Upper lobe of left lung (tissue), 6 donors: ENCODE data around the gene MLLT1. TPM values are rescaled to one million over a fixed set of nuclear protein-coding genes. Genes with fewer than 3 reads are reported as not detected.
A peak's percentile ranks its signal among the peaks of the same experiment; 100 is the strongest.

Experiments used
- ATAC-seq, 2 donors: fragments of 200-7000 bp; cut with Tn5 transposase; one replicate each; pipeline ENCODE4 v1.9.1; 2022; ENCODE audit warnings: mild to moderate bottlenecking in 2 of 2, moderate library complexity in 2 of 2; ENCODE audit not compliant: low FRiP score in 2 of 2
- DNase-seq, 2 donors: peaks; one replicate each; pipeline ENCODE4 v3.0.0-alpha.2; 2019 to 2020
- H3K27ac ChIP-seq, 4 donors: fragments of 200-600 bp; sonication (generic); one replicate each; pipeline ENCODE4 v1.5.1; 2016 to 2019
- H3K27me3 ChIP-seq, 4 donors: fragments of 200-600 bp; sonication (generic); one replicate each; pipeline ENCODE4 v1.5.1; 2017 to 2019
- H3K36me3 ChIP-seq, 4 donors: fragments of 200-600 bp; sonication (generic); one replicate each; pipeline ENCODE4 v1.5.1; 2016 to 2019
- H3K4me1 ChIP-seq, 4 donors: fragments of 200-600 bp; sonication (generic); one replicate each; pipeline ENCODE4 v1.5.1; 2018 to 2019
- H3K4me3 ChIP-seq, 4 donors: fragments of 200-600 bp; sonication (generic); one replicate each; pipeline ENCODE4 v1.5.1; 2017 to 2019; ENCODE audit warnings: mild to moderate bottlenecking in 2 of 4, moderate library complexity in 1 of 4
- H3K9me3 ChIP-seq, 4 donors: fragments of 200-600 bp; sonication (generic); one replicate each; pipeline ENCODE4 v1.5.1; 2018 to 2019
- EP300 ChIP-seq, 4 donors: sonication (generic); formaldehyde crosslinking; IDR thresholded peaks; one replicate each; pipeline ENCODE4 v1.5.1; 2017; ENCODE audit warnings: antibody characterized with exemption in 4 of 4, control low read depth in 2 of 4
- POLR2A ChIP-seq, 4 donors: fragments of 450-650 bp; IDR thresholded peaks; one replicate each; pipeline ENCODE4 v1.5.1; 2016 to 2017; ENCODE audit warnings: antibody characterized with exemption in 4 of 4, mild to moderate bottlenecking in 2 of 4
- POLR2AphosphoS5 ChIP-seq, 2 donors: sonication (generic); formaldehyde crosslinking; IDR thresholded peaks; one replicate each; pipeline ENCODE4 v1.5.1; 2017; ENCODE audit warnings: antibody characterized with exemption in 2 of 2
- WGBS, 2 donors: methylation state at CpG; one replicate each; pipeline ENCODE4 v1.1.5; 2017 to 2018; 5-methylcytosine and 5-hydroxymethylcytosine counted together
- total RNA-seq, 6 donors: library from RNA; depleted of rRNA in 4 of 6; stranded (reverse); fragments of >200 nt in 4 of 6; gene quantifications; one replicate each; pipeline versions ENCODE4 v1.1.0 to v1.2.1, GENCODE V29; 2016 to 2021
- TF ChIP-seq, protein P1 (sequence below), 6 experiments: fragments of 450-650 bp in 4 of 6; fragments of 200-600 bp in 2 of 6; sonication (generic) in 2 of 6; IDR thresholded peaks; one replicate each; pipeline ENCODE4 v1.5.1; 2016 to 2019; ENCODE audit warnings: antibody characterized with exemption in 6 of 6
- donor health status: DM: no; HTN: no; CAD: no; lungs with moderate emphysema.
- donor health status: DM: no; HTN: yes; CAD: no; lungs with severe emphysema.

MLLT1 gene
- total RNA-seq, 6 donors from 2014 or later = 22.1 to 98.9 (median 49.3) TPM

- no peaks in the 10 kb centered on the region for H3K9me3 ChIP-seq
- H3K36me3 ChIP-seq = peaks cover 0 to 36% (median 16%) of the 10 kb centered on the region in 4 donors
- ATAC-seq = no peak
- 52 to 84% methylated on average over 4 to 9 of the region's 9 CpGs for WGBS, 2 donors
- H3K4me1 ChIP-seq = peaks cover 77 to 92% (median 86%) of the 10 kb centered on the region in 4 donors
- H3K4me3 ChIP-seq = peak overlapping the region in 3 of 4 donors; percentile 23 to 35 (median 29)
- H3K27me3 ChIP-seq = no peaks in the 10 kb centered on the region
- TF ChIP-seq EP300 (IDR thresholded peaks at IDR 0.05) = no peak
- TF ChIP-seq, protein P1, sequence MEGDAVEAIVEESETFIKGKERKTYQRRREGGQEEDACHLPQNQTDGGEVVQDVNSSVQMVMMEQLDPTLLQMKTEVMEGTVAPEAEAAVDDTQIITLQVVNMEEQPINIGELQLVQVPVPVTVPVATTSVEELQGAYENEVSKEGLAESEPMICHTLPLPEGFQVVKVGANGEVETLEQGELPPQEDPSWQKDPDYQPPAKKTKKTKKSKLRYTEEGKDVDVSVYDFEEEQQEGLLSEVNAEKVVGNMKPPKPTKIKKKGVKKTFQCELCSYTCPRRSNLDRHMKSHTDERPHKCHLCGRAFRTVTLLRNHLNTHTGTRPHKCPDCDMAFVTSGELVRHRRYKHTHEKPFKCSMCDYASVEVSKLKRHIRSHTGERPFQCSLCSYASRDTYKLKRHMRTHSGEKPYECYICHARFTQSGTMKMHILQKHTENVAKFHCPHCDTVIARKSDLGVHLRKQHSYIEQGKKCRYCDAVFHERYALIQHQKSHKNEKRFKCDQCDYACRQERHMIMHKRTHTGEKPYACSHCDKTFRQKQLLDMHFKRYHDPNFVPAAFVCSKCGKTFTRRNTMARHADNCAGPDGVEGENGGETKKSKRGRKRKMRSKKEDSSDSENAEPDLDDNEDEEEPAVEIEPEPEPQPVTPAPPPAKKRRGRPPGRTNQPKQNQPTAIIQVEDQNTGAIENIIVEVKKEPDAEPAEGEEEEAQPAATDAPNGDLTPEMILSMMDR (IDR thresholded peaks at IDR 0.05) = peak in 3 of 6 experiments; percentile 11 to 30 (median 14)
- DNase-seq = peak in 1 of 2 donors; percentile 58
- peak overlapping the region; percentile 89 to 95 (median 92) for H3K27ac ChIP-seq
Observed at GRCh38 chr19:6271251-6271650, 8.5 kb downstream of the MLLT1 start.

GRCh38 chr19:6270822-6271221 is 9.0 kb downstream of the MLLT1 start:
- H3K27me3 ChIP-seq = no peaks in the 10 kb centered on the region
- TF ChIP-seq, protein P1 (IDR thresholded peaks at IDR 0.05) = no peak
- TF ChIP-seq EP300 (IDR thresholded peaks at IDR 0.05) = no peak
- TF ChIP-seq POLR2A (IDR thresholded peaks at IDR 0.05) = no peak
- TF ChIP-seq POLR2AphosphoS5 (IDR thresholded peaks at IDR 0.05) = no peak
- H3K27ac ChIP-seq = peak overlapping the region; percentile 89 to 95 (median 92)
- 91 to 92% methylated on average over 17 of the region's 17 CpGs for WGBS, 2 donors
- H3K9me3 ChIP-seq = no peaks in the 10 kb centered on the region
- H3K4me1 ChIP-seq = peaks cover 74 to 88% (median 82%) of the 10 kb centered on the region in 4 donors
- DNase-seq (peak in 1 of 2 donors; percentile 39), ATAC-seq (no peak)
- H3K4me3 ChIP-seq = peak overlapping the region in 2 of 4 donors; percentile 29 to 35
- H3K36me3 ChIP-seq = peaks cover 0 to 40% (median 16%) of the 10 kb centered on the region in 4 donors

DNA sequence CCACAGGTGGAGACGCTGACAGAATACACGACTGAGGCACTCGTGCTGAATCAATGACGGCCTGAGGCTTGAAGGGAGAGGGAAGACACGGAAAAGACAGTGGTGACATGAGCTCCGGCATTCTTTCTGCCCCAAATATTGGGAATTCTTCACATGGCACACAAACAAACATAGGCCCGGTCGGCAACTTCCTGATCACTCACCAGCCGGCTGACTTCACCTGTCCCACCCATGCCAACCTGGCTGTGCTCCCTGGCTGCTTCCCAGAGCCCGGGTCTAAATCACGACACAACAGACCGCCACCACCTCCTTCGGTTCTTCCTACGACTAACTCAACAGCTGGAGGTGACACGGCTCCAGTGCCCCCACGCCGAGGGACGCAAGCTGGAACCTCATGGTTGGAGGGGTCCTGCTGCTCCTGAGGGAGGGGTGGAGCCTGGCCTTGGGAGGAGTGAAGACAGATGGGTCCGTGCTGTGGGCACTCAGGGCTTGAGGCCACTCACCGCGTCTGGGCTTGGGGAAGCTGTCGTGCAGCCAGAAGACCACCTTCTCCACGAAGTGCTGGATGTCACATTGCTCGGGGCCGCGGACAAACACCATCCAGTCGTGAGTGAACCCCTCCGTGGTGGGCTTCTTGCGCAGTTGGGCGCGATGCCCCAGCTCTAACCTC is 9.6 kb downstream of the MLLT1 start:
- peaks cover 0 to 43% (median 16%) of the 10 kb centered on the region in 4 donors for H3K36me3 ChIP-seq
- TF ChIP-seq POLR2AphosphoS5 (IDR thresholded peaks at IDR 0.05) (no peak), EP300 (IDR thresholded peaks at IDR 0.05) (no peak), POLR2A (IDR thresholded peaks at IDR 0.05) (no peak)

GRCh38 chr19:6269101-6269886 is 10.5 kb downstream of the MLLT1 start:
- Histone ChIP-seq H3K9me3 (no peaks in the 10 kb centered on the region), H3K4me1 (peaks cover 65 to 82% (median 69%) of the 10 kb centered on the region in 4 donors), H3K36me3 (peaks cover 0 to 46% (median 16%) of the 10 kb centered on the region in 4 donors), H3K27ac (peak overlapping the region in 3 of 4 donors; percentile 89 to 95 (median 94)), H3K27me3 (no peaks in the 10 kb centered on the region), H3K4me3 (peak overlapping the region in 1 of 4 donors; percentile 19)
- no peak for DNase-seq
- ATAC-seq = no peak
- TF ChIP-seq EP300 (IDR thresholded peaks at IDR 0.05) = no peak
- TF ChIP-seq POLR2A (IDR thresholded peaks at IDR 0.05) = no peak
- peak in 1 of 2 donors; percentile 29 for TF ChIP-seq POLR2AphosphoS5 (IDR thresholded peaks at IDR 0.05)
- TF ChIP-seq, protein P1 (IDR thresholded peaks at IDR 0.05) = no peak
- WGBS, 2 donors = 55 to 63% methylated on average over 31 to 32 of the region's 33 CpGs

More for the DNA sequence above, 9.6 kb downstream of the MLLT1 start:
- Histone ChIP-seq H3K27ac (peak overlapping the region; percentile 89 to 95 (median 92)), H3K4me3 (peak overlapping the region in 1 of 4 donors; percentile 6), H3K9me3 (no peaks in the 10 kb centered on the region), H3K4me1 (peaks cover 71 to 87% (median 78%) of the 10 kb centered on the region in 4 donors), H3K27me3 (no peaks in the 10 kb centered on the region)
- DNase-seq (peak in 1 of 2 donors; percentile 74), ATAC-seq (no peak)
- 83 to 87% methylated on average over 25 to 31 of the region's 31 CpGs for WGBS, 2 donors

DNA sequence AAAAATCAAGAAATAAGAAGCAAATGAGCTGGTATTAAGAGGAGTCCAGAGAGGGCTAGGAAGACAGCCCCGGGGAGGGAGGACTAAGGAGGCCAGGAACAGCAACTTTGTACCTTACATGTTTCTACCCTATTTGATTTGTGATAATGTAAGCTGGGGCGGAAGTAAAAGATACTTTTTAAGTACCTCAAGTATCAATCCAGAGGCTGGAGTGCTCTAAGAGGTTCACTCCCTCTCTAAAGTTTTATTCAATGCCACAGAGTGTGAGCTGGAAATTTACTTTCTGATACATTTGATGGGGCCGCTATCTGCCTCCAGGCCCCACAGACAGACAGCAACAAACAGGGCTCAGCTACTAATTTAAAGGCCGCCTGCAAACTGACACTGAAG is 11.4 kb downstream of the MLLT1 start:
- TF ChIP-seq POLR2A (IDR thresholded peaks at IDR 0.05) = no peak
- no peak for TF ChIP-seq POLR2AphosphoS5 (IDR thresholded peaks at IDR 0.05)
- TF ChIP-seq, protein P1 (IDR thresholded peaks at IDR 0.05) = no peak
- WGBS, 2 donors = 66 to 76% methylated on average over 4 of the region's 4 CpGs
- no peaks in the 10 kb centered on the region for H3K9me3 ChIP-seq
- peaks cover 64 to 82% (median 68%) of the 10 kb centered on the region in 4 donors for H3K4me1 ChIP-seq
- peaks cover 0 to 48% (median 16%) of the 10 kb centered on the region in 4 donors for H3K36me3 ChIP-seq
- H3K27me3 ChIP-seq = no peaks in the 10 kb centered on the region
- DNase-seq = no peak
- H3K4me3 ChIP-seq = no peak overlapping the region
- ATAC-seq = no peak
- peak overlapping the region in 3 of 4 donors; percentile 89 to 95 (median 94) for H3K27ac ChIP-seq
